HG02571 (cell line): ENCODE measurements around the gene UNC79.

Experiments
- ATAC-seq: cut with Tn5 transposase; IDR thresholded peaks from one replicate; pipeline ENCODE4 v1.9.1; 2021; ENCODE audit warnings: mild to moderate bottlenecking, moderate library complexity; ENCODE audit not compliant: unreplicated experiment

Gene UNC79

GRCh38 chr14:93745603-93746273 is 315.0 kb downstream of the UNC79 start:
- ATAC-seq, result no peak

- no peak for ATAC-seq
Measured at GRCh38 chr14:93747102-93747501, 316.4 kb downstream of the UNC79 start.

- no peak for ATAC-seq
Measured at GRCh38 chr14:93747560-93747959, 316.8 kb downstream of the UNC79 start.

DNA sequence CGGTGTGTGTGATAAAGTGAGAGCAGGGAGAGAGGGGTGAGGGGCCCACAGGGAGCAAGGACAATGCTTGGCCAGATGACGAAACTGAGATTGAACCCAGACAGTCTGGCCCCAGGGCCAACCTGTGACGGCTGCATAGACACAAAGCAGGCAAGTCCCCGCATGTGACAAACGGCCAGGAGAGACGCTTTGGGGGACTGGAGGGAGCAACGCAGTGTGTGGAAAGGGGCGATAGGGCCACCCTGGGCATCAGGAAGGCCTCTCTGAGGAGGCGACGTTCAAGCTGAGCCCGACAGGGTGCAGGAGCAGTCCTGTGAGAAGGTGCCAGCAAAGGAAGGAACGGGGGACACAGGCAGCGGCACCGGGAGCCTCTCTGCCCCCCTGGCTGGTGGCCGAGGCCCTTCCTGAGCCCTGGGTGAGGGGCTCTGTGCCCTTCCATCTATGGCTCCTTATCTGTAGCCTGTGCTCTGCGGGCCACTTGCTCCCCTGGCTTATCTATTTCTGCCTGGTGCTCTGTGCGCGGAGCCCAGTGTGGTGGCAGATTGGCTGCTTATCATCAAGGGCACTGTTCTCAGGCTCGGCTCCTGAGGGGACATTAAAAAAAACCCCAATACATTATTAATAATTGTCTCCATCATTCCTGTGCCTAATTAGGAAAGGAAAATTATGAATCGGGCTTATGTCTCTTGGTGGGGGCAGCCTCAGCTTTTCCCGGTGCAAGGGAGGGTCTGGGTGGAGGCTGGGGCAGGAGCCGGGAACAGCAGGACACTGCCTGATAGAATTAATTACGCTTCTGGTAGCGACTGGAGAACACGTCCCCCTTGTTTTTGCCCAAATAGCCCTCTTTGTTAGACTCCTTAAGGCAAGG is 317.7 kb downstream of the UNC79 start:
- no peak for ATAC-seq

DNA sequence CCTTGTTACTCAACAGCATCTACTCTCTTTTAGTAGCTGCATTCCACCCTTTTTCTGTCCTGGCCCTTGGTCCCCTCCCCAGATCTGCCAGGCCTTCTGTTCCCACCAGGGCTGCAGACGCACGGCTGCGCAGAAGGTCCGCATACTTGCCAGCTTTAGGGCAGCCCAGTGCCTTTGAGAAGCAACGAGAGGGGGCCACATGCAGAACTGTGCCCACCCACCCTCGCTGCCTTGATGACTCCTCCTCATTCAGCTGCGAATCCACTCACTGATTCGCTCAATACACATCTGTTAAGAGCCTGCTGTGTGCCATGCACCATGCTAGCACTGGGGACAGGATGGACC is 318.3 kb downstream of the UNC79 start:
- no peak for ATAC-seq

DNA sequence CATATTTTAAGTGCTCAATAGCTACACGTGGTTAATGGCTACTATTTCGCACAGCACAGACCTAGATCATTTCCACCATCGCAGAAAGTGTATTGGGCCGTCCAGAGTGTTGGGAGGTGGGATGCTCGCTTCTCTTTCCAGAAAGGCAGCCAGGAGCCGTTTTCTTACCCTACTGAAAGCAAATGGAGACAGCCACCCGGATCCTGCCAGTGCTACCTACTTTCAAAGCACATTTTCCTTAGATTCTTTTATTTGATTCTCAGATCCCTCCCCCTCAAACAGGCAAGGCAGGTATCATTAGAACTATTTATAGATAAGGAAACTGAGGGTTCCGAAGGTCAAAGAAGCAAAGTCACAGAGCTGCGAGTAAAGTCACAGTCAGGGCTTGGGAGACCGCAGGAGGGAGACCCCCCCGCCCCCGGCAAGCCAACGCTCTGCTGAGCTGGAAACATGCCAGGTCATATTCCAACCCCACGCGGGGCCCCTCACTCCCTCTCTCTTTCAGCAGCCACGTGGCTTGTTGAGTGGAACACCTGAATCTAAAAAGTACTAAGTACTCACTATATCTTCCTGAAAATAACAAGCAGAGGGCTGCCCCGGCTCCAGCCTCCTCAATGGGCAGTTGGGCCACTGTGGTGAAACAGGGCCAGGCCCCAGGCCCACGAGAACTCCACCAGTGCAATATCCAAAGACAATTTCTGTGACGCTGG is 321.4 kb downstream of the UNC79 start:
- ATAC-seq, result no peak

- ATAC-seq, result no peak
Measured at GRCh38 chr14:93752980-93753561, 322.3 kb downstream of the UNC79 start.

- no peak for ATAC-seq
Measured at GRCh38 chr14:93753647-93754046, 322.9 kb downstream of the UNC79 start.

DNA sequence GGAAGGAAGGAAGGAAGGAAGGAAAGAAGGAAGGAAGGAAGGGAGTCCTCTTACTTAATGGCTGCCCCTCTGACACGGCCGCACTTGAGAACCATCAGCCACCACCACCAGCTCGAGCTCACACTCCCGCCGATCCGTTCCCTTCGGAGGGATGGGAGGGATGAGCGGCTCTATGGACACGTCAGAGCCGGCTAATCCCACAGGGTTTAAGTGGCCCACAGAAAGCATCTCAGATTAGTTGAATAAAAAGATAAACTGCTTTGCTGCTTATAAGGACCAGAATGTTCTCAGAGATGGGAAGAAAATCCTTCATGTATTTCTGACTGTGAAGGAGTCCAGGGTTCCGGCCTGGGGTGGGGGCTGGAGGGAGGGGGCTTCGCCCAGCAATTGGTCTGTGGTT is 326.5 kb downstream of the UNC79 start:
- ATAC-seq, result no peak
